8988T (cell line): ENCODE measurements around the gene RASD1.
"Not testable (repeated sequence)": the region's sequence is repeated elsewhere in the genome, so short reads cannot be mapped to it uniquely, and the experiment has no call there.

Experiments
- DNase-seq: peaks from one replicate; pipeline ENCODE4 v3.0.0; 2011

Gene RASD1

DNA sequence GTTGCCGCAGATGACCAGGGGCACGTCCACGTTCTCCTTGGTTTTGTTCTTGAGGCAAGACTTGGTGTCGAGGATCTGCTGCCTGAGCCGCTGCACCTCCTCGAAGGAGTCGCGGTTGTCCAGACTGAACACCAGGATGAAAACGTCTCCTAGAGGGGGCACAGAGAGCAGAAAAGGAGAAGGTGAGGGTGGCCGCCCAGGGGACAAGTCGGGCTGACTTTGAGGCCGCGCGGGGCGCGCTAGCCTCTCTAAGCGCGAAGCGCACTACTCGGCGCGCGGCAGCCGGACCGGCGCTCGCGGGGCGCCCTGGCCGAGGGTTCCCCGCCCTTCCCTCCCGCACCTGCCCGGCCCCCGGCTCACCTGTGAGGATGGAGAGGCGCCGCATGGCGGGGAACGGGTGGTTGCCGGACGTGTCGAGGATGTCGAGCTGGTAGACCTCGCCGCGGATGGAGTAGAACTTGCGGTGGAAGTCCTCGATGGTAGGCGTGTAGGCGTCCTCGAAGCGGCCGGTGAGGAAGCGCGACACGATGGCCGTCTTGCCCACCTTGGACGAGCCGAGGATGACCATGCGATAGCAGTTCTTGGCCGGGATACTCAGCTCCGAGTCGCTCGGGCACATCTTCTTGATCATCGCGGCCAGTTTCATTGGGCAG is 533 bp downstream of the RASD1 start:
- no peak for DNase-seq

GRCh38 chr17:17494870-17495535 is 1.2 kb downstream of the RASD1 start:
- DNase-seq: no peak

DNA sequence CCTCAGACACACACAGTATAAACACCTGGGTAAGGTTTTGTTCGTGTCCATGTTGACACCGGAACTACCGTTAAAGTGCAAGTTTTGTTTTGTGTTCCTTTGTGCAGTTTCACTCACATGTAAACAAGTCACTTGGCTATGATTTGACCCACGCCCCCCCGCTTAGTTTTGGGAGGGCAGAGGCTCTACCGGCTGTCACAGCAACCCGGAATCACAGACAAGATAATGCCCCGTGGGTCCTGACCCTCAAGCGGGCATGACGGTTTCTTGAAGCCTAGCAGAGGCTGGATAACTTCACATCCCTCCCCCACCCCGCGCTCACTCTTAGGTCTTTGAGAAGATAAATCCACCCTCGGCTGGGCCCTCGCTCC is 1.7 kb downstream of the RASD1 start:
- DNase-seq: no peak

GRCh38 chr17:17493986-17494466 is 2.2 kb downstream of the RASD1 start:
- no peak for DNase-seq

DNA sequence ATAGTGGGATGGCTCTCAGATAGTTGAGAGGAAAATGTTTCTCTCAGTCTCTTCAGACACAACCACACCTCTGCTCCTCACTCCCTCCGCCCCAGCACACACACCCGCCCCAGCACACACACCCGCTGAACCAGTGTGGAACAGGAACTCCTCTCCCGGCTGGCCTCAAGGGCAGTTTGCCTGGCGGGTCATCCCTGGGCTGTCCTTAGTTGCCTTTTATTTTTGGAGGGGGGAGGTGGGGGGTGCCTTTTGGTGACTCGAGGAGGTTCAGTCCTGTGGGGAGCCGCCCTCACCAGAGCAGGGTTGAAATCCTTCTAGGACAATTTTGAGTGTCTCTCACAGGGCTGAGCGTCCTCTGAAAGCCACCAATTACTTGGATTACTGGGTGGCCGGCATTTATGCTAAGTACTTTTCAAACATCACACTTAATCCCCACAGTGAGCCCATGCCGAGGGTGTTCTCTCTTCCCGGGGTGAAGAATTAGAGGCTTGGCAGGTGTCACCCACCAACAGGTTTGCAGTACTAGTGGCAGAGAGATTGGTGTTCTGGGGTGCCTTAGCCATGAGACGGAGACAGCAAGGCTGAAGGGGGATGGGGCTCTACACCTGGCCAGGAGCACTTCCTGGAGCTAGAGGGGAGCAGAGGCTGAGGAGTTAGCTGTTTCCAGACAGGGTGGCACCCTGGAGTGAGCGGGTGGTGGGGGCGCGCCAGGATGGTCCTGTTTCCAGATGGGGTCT is 2.8 kb downstream of the RASD1 start:
- DNase-seq: no peak

- DNase-seq: no peak
Measured at GRCh38 chr17:17492571-17492970, 3.6 kb downstream of the RASD1 start.

DNA sequence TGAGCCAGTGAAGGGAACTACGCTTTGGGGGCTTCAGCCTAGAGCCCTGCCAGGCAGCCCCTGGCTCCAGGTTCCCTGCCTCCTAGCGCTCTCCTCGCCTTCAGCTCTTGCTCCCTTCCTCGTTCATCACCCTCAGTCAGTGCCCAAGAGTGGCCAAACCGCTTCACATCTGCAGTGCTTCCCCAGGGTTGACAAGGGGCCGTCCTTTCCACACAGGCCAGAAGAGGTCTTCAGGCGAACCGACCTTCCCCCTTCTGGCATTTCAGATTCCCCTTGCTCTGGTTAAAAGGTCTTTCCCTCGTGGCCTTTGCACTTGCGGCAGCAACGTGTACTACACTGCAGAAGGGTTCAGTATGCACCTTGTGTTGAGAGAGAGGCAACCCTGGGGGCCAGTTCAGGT is 4.1 kb downstream of the RASD1 start:
- DNase-seq: no peak

DNA sequence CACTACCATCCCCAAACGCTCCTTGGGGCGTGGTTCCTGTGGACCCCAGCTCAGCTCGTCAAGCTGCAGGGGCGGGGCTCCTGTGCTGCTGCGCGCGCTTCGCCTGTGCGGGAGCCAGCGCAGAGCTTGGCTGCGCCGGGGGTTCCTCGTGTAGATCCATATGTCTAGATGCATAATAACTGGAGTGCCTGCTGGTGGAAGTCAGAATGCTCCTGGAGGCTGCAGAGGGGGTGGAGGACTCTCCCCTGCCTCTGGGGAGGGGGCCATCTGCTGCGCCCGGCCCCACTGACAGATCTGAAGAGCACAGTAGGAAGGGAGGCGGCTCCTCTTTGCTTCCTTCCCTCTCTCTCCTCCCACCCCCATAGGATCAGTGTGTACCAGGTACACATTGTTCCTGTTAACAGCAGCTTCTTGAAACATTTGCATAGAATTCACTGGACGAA is 4.6 kb downstream of the RASD1 start:
- DNase-seq: no peak

- no peak for DNase-seq
Measured at GRCh38 chr17:17491031-17491471, 5.1 kb downstream of the RASD1 start.

DNA sequence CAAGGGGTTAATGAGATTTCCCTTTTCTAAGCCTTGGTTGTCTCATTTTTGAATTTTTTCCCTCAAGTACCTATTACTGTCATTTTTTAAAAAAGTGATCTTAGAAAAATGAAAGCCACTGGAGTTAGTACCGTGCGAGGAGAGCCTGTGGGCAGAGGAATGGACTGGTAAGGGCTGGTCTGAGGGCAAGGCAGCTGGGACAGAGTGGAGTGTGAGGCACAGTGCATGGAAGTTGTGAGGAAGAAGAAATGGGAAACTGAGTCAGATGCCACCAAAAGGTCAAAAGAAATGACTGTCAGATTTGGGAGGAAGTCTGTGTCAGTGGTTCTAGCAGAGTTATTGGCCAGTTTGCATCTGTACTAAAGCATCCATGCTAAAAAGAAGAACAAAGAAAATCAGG is 8.2 kb downstream of the RASD1 start:
- DNase-seq: no peak

GRCh38 chr17:17486416-17486815 is 9.8 kb downstream of the RASD1 start:
- not testable (repeated sequence) for DNase-seq

- DNase-seq: no peak
Measured at GRCh38 chr17:17485420-17485819, 10.8 kb downstream of the RASD1 start.

GRCh38 chr17:17484451-17484899 is 11.7 kb downstream of the RASD1 start:
- no peak for DNase-seq

DNA sequence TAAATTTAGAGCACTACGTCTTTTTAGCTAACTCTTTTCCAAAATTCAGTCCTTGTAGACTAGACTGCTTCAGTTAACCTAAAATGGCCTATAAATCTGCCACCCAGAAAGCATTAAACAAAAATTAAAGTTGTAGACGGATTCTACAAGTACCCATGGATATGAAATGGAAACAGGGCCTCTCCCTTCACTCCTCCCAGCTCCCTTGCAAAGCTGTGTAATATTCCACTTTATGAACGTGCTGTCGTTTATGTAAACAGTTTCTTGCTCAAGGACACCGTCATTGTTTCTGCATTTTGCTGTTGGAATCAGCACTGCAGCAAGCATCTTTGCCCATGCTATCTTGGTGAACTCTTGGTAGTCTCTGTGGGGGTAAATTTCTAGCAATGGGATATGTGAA is 14.3 kb downstream of the RASD1 start:
- DNase-seq: no peak

DNA sequence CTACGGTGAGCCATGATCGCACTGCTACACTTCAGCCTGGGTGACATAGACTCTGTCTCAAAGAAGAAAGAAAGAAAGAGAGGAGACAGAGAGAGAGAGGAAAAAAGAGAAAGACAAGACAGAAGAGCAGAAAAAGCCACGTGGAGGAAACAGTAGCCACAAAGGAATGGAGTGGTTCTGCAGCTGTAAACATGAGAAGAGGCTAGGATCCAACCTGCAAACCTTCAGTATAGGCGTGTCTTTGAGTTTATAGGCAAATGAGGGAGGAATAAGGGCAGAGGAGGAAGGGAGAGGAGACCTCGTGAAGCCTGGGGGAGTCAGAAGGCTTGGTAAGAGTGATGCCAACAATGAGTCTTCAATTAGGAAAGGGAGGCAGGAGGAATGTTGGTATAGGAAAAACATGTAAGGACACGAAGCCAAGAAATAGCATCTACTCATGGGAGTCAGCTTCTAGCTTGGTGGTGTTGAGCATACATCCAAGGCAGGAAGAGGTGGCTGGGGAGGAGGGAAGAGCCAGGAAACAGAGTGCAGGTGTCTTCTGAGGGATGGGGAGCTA is 15.5 kb downstream of the RASD1 start:
- no peak for DNase-seq

- no peak for DNase-seq
Measured at GRCh38 chr17:17479209-17479608, 17.0 kb downstream of the RASD1 start.

- DNase-seq: peak; percentile 94
Measured at GRCh38 chr17:17476865-17477467, 19.2 kb downstream of the RASD1 start, which contains the start of gene MED9. TSS of gene MED9 (plus strand) at chr17:17477000. CDS start at chr17:17477042, 42 bp downstream.

- no peak for DNase-seq
Measured at GRCh38 chr17:17474341-17474740, 21.9 kb downstream of the RASD1 start.

DNA sequence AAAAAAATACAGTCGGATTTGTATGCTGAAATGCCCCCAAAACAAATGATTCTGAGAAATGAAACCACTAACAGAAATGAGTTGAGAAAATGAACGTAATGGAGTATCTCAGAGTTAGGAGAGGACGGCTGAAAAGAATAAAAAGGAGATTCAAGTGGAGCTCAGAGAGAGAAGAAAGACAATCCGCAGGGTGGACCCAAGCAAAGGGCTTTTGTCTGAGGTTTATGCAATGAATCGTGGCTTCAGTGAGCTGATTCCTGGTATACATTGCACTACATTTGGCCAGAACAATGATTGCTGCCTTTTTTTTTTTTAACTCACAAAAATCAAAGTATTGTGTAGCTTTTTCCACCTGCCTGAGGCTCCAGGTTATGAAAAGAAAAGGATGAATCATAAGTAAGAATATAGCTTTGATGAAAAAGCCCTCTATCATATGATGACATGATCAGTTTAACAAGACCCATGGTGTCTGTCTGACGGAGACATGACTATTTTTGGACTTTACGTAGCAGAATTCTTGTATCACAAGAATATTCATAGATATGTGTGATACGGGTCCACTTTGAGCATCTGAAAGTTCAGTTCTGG is 23.8 kb downstream of the RASD1 start:
- DNase-seq: no peak

DNA sequence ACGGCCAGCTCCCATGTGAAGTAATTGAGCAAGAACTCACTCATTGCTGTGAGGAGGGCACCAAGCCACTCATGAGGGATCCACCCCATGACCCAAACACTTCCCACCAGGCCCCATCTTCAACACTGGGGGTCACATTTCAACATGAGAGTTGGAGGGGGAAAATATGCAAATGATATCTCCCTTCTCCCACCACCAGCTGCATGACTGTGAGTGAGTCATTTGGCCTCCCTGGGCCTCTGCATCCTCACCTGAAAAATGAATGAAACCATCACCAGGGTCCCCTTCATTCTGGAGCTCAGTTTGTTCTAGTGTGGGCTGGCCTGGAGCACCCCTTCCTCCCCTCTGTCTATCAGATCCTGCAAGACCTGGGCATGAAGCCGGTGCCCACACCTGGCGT is 26.2 kb downstream of the RASD1 start:
- no peak for DNase-seq

DNA sequence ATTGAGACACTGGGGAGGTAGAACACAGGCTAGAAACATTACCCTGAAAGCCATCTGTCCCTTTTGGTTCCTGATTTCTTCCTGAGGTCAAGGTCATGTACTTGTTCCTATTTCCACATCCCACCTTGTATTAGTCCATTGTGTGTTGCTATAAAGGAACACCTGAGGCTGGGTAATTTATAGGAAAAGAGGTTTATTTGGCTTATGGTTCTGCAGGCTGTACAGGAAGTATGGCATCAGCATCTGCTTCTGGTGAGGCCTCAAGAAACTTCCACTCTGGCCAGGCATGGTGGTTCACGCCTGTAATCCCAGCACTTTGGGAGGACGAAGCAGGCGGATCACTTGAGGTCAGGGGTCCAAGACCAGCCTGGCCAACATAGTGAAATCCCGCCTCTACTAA is 26.8 kb downstream of the RASD1 start:
- no peak for DNase-seq

DNA sequence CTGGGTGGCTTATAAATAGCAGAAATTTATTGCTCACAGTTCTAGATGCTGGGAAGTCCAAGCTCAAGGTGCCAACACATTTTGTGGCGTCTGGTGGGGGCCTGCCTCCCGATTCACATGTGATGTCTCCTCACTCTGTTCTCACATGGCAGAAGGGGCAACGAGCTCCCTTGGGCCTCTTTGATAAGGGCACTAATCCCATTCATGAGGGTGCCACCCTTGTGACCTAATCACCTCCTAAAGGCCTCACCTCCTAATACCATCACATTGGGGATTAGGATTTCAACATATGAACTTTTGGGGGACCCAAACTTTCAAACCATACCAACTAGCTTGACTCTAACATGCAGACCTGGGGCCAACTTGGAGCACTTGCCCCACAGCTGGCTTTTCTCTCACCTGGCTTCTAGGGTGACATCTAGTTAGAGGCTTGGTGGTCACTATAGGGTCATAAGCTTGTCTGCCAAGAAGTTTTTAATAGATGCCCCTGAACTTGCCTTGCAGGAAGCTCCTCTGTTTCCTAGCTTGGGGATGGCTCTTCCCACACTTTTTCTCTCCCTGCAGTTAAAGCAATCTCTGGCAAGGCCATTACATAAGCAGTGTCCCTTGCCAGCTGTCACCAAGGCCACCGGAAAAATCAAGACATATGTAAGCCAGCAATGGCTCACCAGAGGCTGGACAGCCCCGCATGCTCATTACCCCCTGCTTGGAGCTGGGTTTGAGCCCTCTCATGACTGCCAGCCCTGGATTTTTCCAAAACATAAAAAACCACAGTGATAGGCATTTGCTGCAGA is 27.8 kb downstream of the RASD1 start:
- DNase-seq: no peak
